A673 (cell line): Measurements from ENCODE around the gene IGF1R.

Source experiments
- EZH2 ChIP-seq: fragments of 200-600 bp; sonication (generic); IDR thresholded peaks from 2 replicates; pipeline ENCODE4 v1.6.1; 2017; ENCODE audit warnings: borderline replicate concordance, low read depth, mild to moderate bottlenecking, mixed read lengths, antibody characterized with exemption, low read length; ENCODE audit not compliant: poor library complexity, severe bottlenecking
- TF ChIP-seq, protein P1 (sequence below): fragments of 300-800, 200-600 bp; sonication (generic); conservative IDR thresholded peaks from 2 replicates; pipeline ENCODE4 v1.5.1; 2017; ENCODE audit warnings: low read depth, mild to moderate bottlenecking, antibody characterized with exemption, low read length, moderate library complexity, mixed read lengths

DNA sequence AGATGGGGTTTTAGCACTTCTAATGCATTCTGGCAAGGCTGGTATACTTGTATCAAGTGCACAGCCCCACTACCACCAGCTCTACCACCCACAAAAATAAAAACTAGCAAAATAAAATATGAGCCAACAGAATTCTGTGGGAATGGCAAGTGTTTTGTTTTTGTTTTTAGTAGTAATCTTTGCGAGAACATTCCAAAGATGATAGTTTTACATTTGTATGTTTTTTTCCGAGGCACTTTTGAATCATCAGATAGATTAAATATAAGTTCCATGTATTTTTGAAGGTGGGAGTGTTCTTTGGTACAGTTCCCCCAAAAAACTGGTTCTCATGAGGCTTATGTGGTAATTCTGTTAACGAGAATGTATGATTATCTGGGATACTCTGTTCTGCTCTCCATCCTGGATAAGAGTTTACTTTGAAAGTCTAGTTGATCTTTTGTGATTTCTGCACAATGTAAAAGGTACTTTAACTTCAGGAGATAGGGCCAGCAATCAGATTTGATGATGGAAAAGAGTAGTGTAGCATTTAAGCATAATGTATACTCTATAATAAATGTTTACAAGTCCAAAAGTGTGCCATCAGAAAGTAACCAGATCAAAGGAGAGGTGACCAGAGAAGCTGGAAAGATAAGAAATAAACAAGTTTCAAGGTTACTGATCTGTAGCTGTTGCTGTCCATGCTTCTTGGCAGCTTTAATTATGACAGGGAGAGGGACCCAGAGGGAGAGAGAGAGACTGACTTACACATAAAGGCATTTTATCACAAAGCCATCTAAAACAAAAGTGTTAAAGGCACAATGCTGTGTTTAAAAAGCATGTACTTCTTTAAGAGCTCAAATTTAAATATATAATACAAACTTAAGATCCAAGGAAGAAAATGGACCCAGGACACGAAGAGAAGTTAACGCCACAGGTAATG is 228.4 kb downstream of the IGF1R start:
- TF ChIP-seq, protein P1, sequence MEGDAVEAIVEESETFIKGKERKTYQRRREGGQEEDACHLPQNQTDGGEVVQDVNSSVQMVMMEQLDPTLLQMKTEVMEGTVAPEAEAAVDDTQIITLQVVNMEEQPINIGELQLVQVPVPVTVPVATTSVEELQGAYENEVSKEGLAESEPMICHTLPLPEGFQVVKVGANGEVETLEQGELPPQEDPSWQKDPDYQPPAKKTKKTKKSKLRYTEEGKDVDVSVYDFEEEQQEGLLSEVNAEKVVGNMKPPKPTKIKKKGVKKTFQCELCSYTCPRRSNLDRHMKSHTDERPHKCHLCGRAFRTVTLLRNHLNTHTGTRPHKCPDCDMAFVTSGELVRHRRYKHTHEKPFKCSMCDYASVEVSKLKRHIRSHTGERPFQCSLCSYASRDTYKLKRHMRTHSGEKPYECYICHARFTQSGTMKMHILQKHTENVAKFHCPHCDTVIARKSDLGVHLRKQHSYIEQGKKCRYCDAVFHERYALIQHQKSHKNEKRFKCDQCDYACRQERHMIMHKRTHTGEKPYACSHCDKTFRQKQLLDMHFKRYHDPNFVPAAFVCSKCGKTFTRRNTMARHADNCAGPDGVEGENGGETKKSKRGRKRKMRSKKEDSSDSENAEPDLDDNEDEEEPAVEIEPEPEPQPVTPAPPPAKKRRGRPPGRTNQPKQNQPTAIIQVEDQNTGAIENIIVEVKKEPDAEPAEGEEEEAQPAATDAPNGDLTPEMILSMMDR: no peak
- TF ChIP-seq EZH2: no peak
